IgD-negative memory B cell (primary cell): Measurements from ENCODE around the gene TGM1. TPM values are rescaled to one million over a fixed set of nuclear protein-coding genes. Genes with fewer than 3 reads are reported as not detected.

ENCODE experiments used
- H3K27ac Mint-ChIP-seq, 3 donors: one replicate each; pipeline ENCODE4 v1.8.0; 2020 to 2022; ENCODE audit warnings: mild to moderate bottlenecking in 3 of 3, mixed read lengths in 3 of 3, moderate library complexity in 1 of 3
- H3K27me3 Mint-ChIP-seq: one replicate; pipeline ENCODE4 v1.8.0; 2021; ENCODE audit warnings: mixed read lengths
- H3K36me3 Mint-ChIP-seq: one replicate; pipeline ENCODE4 v1.8.0; 2020; ENCODE audit warnings: mild to moderate bottlenecking, mixed read lengths
- H3K4me1 Mint-ChIP-seq, 3 donors: one replicate each; pipeline ENCODE4 v1.8.0; 2020 to 2022; ENCODE audit warnings: mixed read lengths in 3 of 3, mild to moderate bottlenecking in 1 of 3
- H3K4me3 Mint-ChIP-seq, 4 donors: one replicate each; pipeline ENCODE4 v1.8.0; 2020 to 2022; ENCODE audit warnings: mild to moderate bottlenecking in 4 of 4, mixed read lengths in 4 of 4, moderate library complexity in 3 of 4
- H3K9me3 Mint-ChIP-seq, 3 donors: one replicate each; pipeline ENCODE4 v1.8.0; 2020 to 2021; ENCODE audit warnings: mixed read lengths in 3 of 3, mild to moderate bottlenecking in 1 of 3
- polyA plus RNA-seq: library from polyadenylated mRNA; unstranded; fragments of 300-500 nt; fragmentation: Illumina TruSeq; gene quantifications from one replicate; pipeline ENCODE4 v1.2.3, GENCODE V29; 2021

TGM1 gene
- polyA plus RNA-seq, 1 donor from 2014 or later, result not detected

DNA sequence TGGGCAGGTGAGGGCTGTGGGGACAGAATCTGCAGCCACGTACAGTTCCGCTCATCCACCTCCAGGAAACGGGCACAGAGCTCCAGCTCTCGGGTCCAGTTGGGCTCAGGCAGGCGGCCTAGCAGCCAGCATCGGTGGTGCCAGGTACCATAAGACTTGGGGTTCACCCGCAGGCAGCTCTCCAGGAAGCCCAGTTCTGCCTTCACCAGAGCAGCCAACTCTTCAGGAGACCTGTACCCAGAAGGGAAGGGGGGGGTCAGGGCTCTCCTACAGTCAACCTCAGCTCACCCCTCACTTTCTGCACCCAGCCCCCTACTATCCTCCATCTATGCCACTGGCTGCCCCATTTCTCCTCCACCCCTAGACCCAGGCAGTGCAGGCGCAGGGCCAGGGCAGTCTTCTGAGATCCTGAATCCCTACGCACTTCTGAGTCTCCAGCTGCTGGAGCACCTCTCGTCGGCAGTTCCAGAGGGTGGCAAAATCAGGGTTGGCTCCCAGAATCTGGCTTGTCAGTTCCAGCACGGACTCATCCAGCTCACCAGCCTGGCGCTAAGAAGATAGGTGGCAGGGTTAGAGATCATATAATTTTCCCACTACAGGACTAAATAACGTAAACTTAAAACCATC lies 7.0 kb upstream of the TGM1 start:
- Mint-ChIP-seq H3K27me3 (no peaks in the 10 kb centered on the region), H3K36me3 (peaks cover 7% of the 10 kb centered on the region), H3K27ac (peak overlapping the region; percentile 63 to 99 (median 96)), H3K4me1 (peaks cover 20 to 32% (median 31%) of the 10 kb centered on the region in 3 donors), H3K9me3 (no peaks in the 10 kb centered on the region), H3K4me3 (peak overlapping the region; percentile 30 to 96 (median 78))

DNA sequence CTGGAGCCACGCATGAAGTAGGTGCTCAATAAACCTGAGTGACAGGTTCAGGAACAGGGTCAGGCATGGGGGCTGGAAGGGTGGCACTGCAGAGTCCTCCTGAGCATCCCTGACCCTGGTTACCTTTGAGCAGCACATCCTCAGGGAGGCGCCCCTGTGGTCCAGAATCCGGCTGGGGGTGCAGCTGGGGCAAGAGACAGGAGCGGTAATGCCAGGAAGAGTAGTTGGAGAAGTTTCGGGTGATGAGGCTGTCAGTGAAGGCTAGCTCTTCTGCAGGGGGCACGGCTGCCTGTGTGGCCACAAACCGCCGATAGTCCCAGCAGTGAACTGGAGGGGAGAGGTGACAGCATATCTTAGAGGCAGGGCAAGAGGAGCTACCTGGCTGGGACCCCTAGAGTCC lies 6.4 kb upstream of the TGM1 start:
- Mint-ChIP-seq H3K4me3 (peak overlapping the region in 1 of 4 donors; percentile 96), H3K27me3 (no peaks in the 10 kb centered on the region), H3K27ac (peak overlapping the region in 1 of 3 donors; percentile 30), H3K4me1 (peaks cover 19 to 31% (median 30%) of the 10 kb centered on the region in 3 donors), H3K9me3 (no peaks in the 10 kb centered on the region), H3K36me3 (peaks cover 7% of the 10 kb centered on the region)

DNA sequence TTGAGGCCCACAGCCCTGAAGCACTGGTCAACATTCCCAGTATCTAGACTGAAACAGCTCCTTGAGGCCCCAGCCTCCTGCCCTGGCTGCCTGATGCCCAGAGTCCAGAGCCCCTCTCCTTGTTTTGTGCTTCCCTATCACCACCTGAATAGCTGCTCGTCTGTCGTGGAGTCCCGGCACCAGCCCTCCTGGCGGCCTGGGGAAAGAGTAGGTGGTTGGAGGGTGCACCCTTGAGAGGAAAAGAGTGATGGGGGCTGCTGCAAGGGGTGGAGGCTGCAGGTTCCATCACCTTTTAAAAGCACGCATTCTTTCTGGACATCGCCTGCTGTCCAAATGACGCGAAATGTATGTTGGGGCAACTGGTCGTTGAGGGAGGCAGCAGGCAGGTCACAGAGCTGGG lies 5.2 kb upstream of the TGM1 start:
- no peaks in the 10 kb centered on the region for H3K9me3 Mint-ChIP-seq
- H3K27ac Mint-ChIP-seq, result no peak overlapping the region
- H3K27me3 Mint-ChIP-seq, result no peaks in the 10 kb centered on the region
- H3K4me3 Mint-ChIP-seq, result peak overlapping the region in 1 of 4 donors; percentile 8
- H3K4me1 Mint-ChIP-seq, result peaks cover 11 to 21% (median 20%) of the 10 kb centered on the region in 3 donors
- peaks cover 7% of the 10 kb centered on the region for H3K36me3 Mint-ChIP-seq

DNA sequence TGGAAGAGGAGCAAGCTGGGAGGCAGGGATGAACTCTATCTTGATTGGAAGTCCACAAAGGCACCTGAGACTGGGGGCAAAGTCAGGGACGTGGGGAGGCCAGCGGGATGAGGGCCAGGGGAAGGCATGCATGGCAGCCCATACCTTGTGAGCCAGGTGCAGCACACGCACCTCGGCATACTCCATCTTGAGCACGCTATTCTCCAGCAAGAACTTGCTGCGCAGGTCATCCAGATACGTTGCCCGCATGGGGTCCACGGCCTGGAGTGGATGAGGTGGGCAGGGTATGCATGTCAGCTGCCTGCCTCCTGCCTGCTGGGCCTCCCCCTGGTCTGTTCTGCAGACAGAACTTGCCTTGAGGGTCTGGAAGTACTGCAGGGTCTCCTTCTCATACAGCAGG lies 4.5 kb upstream of the TGM1 start:
- Mint-ChIP-seq H3K27ac (no peak overlapping the region), H3K27me3 (no peaks in the 10 kb centered on the region), H3K4me3 (peak overlapping the region in 1 of 4 donors; percentile 22), H3K36me3 (peaks cover 9% of the 10 kb centered on the region), H3K9me3 (no peaks in the 10 kb centered on the region), H3K4me1 (peaks cover 11 to 16% (median 16%) of the 10 kb centered on the region in 3 donors)

DNA sequence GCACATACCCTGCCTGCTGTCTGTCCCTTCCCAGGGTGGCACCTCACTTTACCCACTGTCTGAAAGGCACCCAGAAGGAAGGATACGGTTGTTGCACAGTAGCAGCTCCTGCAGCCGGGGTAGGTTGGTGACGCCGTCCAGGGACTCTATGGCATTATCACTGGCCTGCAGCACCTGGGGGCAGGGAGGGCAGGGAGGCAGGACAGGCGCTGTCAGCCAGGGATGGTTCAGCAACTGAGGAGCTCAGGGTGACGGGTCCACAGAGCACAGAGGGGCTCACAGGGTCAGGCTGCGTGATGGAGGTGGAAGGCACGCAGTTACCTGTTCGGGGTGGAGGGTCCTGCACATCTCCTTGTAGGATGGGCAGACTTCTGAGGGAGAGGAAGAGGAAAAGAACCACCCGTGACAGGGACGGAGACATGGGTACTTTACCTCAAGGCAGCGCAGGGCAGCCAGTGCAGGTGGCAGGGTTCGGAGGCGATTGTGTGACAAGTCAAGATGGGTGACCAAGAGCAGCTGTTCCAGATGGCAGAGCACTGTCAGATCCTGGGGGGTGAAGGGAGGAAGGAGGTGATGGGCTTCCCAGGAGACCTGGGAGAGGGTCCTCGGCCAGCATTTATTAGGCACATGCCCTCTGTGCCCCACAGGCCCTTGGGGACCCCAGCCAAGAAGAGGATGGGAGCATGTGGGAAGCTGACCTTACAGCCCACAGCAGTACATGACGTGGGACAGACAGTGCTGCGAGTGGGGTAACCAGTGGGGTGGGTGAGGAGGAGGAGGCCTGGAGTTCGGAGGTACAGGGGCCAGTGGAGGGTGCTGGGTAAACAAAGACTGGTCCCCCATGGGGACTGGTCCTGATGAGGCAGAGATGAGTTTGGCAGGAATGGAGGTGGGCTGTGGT lies 3.6 kb upstream of the TGM1 start:
- Mint-ChIP-seq H3K27me3 (no peaks in the 10 kb centered on the region), H3K4me1 (peaks cover 5 to 8% (median 6%) of the 10 kb centered on the region in 3 donors), H3K27ac (no peak overlapping the region), H3K36me3 (peaks cover 10% of the 10 kb centered on the region), H3K9me3 (no peaks in the 10 kb centered on the region), H3K4me3 (peak overlapping the region in 1 of 4 donors; percentile 22)

DNA sequence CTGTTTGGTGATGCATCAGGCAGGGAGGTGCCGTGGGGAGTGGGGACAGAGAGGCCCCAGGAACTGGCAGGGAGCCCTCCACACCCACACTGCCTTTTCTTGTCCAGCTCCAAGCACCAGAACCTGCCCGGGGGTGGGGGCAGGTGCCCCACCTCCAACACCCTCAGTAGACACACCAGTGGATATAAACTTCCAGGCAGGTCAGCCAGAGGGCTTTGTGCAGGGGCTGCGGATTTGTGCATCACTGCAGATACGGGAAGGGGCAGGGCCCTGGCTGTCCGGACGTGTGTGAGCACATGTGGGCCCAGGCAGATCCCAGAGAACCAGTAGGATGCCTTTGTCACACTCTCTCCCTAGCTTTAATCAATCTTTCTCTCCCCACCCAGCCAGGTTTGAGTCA lies 1.3 kb upstream of the TGM1 start:
- Mint-ChIP-seq H3K9me3 (no peaks in the 10 kb centered on the region), H3K4me1 (peaks cover 0 to 3% (median 2%) of the 10 kb centered on the region in 3 donors), H3K27ac (no peak overlapping the region), H3K27me3 (no peaks in the 10 kb centered on the region), H3K36me3 (peaks cover 10% of the 10 kb centered on the region), H3K4me3 (no peak overlapping the region)

DNA sequence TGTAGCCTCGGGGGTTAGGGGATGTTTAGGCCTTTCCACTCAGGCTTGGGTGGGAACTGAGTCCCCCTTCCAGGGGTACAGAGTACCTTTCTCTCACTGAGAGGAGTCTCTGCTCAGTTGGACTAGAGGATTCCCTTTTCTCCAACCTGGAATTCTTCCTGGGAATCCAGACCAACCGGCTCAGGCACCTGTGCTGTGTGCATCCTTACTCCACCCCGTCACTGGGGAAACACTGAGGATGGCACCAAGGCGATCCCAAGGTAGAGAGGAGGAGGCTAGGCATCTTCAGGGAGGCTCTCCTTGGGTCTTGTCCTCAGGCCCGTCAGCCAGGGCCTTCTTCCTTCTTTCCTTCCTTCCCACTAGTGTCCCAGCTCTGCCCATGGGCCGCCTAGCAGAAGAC lies 871 bp upstream of the TGM1 start:
- Mint-ChIP-seq H3K27me3 (no peaks in the 10 kb centered on the region), H3K9me3 (no peaks in the 10 kb centered on the region), H3K4me1 (peaks cover 0 to 3% (median 2%) of the 10 kb centered on the region in 3 donors), H3K27ac (peak overlapping the region in 1 of 3 donors; percentile 43), H3K36me3 (peaks cover 10% of the 10 kb centered on the region), H3K4me3 (no peak overlapping the region)

DNA sequence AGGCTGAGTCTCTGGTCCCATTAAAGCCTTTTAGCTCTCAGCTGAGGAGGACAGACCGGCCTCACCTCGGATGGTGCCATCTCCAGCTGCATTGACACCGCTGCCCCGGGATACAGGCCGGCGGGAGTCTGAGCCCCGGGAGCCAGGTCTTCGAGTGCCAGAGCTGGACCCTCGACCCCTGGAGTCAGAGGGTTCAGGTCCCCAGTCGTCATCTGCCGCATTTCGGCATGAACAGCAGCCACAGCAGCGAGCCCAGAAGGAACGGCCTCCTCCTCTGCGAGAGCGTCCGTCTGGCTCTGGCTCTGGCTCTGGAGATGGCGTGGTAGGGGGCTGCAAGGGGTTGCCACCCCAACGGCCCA lies 1.0 kb downstream of the TGM1 start:
- Mint-ChIP-seq H3K9me3 (no peaks in the 10 kb centered on the region), H3K36me3 (peaks cover 10% of the 10 kb centered on the region), H3K4me1 (peaks cover 0 to 4% (median 0%) of the 10 kb centered on the region in 3 donors), H3K27me3 (no peaks in the 10 kb centered on the region), H3K27ac (no peak overlapping the region), H3K4me3 (no peak overlapping the region)

DNA sequence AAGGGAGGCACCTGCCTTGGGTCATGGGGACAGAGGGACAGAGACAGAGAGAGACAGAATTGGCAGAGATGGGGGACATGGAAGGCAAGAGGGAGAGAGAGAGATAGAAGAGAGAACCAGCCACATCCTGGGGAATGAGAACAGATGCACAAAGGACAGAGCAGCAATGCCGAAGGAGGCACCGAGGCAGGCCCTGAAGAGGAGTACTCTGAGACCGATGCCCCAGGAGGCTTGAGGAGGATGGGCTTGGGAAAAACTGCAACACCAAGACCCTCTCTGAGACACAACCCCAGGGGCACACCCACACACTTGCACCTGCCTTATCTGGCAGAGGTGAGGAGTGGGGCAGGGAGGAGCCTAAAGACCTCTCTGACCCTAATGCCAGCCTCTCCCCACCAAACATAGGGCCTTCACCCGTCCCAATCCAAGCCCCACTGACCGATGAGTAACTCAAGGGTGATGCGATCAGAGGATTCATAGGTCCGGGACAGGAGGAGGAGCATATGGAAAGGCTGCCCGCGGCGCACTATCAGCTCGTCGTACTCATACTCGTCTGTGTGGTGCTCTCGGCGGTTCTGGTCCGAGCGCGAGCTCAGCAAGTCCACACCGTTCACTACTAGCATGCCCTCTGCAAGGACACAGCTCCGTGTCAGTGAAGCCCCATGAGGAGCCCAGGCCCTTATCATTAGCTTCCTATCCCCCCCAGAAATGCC lies 1.6 kb downstream of the TGM1 start:
- H3K9me3 Mint-ChIP-seq, result no peaks in the 10 kb centered on the region
- H3K4me1 Mint-ChIP-seq, result peaks cover 0 to 2% (median 0%) of the 10 kb centered on the region in 3 donors
- H3K36me3 Mint-ChIP-seq, result peaks cover 5% of the 10 kb centered on the region
- H3K27ac Mint-ChIP-seq, result no peak overlapping the region
- no peak overlapping the region for H3K4me3 Mint-ChIP-seq
- no peaks in the 10 kb centered on the region for H3K27me3 Mint-ChIP-seq

DNA sequence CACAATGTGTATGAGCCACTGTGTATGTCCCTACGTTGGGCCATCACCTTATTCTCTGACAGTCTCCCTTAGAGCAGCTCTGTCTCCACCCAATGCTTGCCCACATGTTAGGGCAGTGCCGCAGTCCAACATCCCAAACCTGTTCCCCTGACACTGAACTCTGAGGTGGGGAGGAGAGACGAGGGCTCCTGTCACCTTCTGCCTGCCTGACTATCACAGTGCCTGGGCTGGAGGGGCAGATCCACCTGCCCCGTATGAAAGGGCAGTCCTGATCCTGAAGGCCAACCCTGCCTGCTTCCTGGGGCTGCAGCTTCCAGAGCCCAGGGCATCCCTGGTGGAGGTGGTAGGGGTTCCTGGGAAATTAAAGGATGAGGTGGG lies 2.2 kb downstream of the TGM1 start:
- Mint-ChIP-seq H3K27ac (no peak overlapping the region), H3K27me3 (no peaks in the 10 kb centered on the region), H3K36me3 (peaks cover 3% of the 10 kb centered on the region)

DNA sequence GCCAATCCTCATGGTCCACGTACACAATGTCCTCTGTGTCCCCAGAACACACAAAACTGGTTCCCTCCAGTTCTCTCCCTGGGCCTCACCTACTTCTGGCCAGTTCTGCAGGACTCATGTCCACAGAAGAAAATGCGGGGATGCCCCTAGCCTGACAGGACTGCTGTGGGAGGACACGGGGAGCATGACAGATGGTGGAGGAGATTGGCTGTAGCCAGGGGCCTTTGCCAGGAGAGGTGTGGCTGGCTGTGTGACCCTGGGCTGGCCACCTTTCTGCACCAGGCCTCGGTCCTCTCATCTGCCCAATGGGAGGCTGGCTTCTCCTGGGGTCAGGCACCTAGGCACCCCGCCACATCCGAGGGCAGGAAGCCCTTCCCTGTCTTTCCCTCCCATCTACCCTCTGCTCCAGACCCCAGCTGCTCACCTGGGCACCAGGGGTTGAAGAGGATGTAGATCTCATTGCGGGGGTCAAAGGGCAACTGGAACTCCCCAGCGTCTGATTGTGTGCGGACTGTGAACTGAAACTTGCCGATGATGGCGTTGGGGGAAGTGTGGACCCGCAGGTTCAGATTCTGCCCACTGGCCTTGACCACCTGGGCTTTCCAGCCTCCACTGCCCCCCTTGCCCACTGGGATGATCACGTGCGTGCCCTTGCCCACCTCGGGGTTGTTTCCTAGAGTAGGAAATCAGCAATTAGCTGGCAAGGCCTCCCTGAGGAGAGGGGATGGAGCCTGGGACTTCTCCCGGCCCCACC lies 2.8 kb downstream of the TGM1 start:
- H3K27ac Mint-ChIP-seq, result no peak overlapping the region
- H3K4me3 Mint-ChIP-seq, result no peak overlapping the region
- H3K27me3 Mint-ChIP-seq, result no peaks in the 10 kb centered on the region
- no peaks in the 10 kb centered on the region for H3K9me3 Mint-ChIP-seq
- H3K4me1 Mint-ChIP-seq, result peaks cover 0 to 2% (median 0%) of the 10 kb centered on the region in 3 donors
- H3K36me3 Mint-ChIP-seq, result peaks cover 3% of the 10 kb centered on the region

More for the DNA sequence above, 2.2 kb downstream of the TGM1 start:
- H3K4me1 Mint-ChIP-seq, result peaks cover 0 to 2% (median 0%) of the 10 kb centered on the region in 3 donors
- no peak overlapping the region for H3K4me3 Mint-ChIP-seq
- H3K9me3 Mint-ChIP-seq, result no peaks in the 10 kb centered on the region

DNA sequence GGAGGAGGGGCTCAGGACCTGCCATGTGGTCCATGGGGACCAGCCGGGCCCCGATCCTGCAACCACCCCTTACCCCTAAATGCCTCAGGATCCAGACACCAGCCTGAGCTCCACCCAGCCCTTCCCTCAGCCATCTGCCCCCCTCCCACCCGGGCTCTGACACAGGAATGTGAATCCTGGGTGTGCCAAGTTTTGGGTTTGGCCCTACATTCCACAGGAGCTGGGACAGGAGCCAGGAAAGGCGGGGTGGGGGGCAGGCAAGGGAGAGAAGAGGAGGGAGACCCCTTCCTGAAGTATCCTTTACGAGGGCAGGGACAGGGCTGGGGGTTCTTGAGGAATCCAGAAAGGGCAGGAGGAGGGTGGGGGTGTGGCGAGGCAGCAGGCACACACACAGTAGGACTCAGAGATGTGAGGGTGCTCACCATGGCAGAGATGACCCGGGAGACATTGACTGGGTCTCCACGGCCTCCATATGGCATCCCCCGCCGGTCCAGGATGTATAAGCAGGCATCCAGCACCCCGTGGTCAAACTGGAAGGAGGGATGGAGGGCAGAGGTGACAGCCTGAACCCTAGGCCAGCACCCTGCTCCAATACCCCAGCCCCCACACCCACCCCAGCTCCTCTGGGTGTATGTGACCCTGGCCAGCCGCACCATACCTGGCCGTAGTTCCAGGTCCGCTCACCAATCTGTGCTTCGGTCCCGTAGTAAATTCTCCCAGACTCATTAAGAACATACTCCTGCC lies 3.5 kb downstream of the TGM1 start:
- H3K4me3 Mint-ChIP-seq, result no peak overlapping the region
- H3K9me3 Mint-ChIP-seq, result no peaks in the 10 kb centered on the region
- H3K27me3 Mint-ChIP-seq, result no peaks in the 10 kb centered on the region
- H3K36me3 Mint-ChIP-seq, result peaks cover 3% of the 10 kb centered on the region
- H3K4me1 Mint-ChIP-seq, result peaks cover 0 to 2% (median 0%) of the 10 kb centered on the region in 3 donors
- no peak overlapping the region for H3K27ac Mint-ChIP-seq

DNA sequence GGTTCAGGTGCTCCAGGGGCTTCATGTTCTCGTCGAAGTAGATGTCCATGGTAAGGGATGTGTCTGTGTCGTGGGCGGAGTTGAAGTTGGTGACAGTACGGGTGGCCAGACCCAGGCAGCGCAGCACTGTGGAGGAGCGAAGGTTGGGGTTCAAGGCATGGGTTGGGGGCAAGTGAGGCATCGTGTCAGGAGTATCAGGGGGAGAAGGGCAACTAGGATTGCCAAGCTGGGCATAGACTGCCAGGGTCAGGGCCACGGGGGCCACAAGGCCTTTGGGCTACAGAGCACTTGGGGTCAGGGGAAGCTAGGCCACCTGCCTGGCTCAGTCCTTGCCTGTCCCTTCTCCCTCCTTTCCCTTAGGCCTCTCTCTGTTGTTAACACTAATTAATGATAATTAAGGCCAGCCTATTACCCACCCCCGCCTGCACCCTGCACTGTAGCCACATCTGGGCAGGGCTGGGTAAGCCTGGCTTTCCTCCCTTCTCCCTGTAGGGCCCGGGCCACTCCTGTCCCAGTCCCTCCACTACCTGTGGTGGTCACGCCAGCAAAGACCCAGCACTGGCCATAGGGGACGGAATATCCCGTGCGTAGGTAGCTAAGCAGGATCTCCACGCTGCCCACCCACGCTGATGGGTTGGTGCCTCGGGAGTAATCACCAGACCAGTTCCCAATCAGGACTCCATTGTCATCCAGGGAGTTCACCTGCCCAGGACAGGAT lies 4.3 kb downstream of the TGM1 start:
- H3K27me3 Mint-ChIP-seq, result no peaks in the 10 kb centered on the region
- H3K4me3 Mint-ChIP-seq, result peak overlapping the region in 1 of 4 donors; percentile 61
- no peaks in the 10 kb centered on the region for H3K9me3 Mint-ChIP-seq
- H3K4me1 Mint-ChIP-seq, result peaks cover 0 to 2% (median 0%) of the 10 kb centered on the region in 3 donors
- peaks cover 3% of the 10 kb centered on the region for H3K36me3 Mint-ChIP-seq
- H3K27ac Mint-ChIP-seq, result no peak overlapping the region
